Measurements from ENCODE around the gene CTAG1B.
"Not testable (repeated sequence)": the region's sequence is repeated elsewhere in the genome, so short reads cannot be mapped to it uniquely, and the experiment has no call there.

Gene CTAG1B

DNA sequence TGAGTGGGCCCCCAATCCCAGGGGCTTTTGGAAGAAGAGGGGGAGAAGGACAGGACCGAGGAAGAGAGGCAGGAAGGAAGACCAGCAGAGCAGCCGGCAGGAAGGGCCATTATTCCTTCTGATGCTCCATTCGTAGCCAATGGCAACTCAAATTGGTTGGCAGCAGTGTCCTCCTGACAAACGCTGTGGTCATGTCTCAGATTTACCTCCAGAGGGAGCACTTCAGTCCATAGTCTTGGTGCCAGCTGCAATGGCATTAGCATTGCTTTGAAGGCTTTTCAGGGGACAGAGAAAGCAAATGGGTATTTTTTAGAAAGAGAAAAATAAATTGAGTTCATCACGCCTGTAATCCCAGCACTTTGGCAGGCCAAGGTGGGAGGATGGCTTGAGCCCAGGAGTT is 9.9 kb upstream of the CTAG1B start:
- DNase-seq (ENCODE audit: low read depth in 1 of 2, low spot score in 1 of 2) = not testable (repeated sequence)

DNA sequence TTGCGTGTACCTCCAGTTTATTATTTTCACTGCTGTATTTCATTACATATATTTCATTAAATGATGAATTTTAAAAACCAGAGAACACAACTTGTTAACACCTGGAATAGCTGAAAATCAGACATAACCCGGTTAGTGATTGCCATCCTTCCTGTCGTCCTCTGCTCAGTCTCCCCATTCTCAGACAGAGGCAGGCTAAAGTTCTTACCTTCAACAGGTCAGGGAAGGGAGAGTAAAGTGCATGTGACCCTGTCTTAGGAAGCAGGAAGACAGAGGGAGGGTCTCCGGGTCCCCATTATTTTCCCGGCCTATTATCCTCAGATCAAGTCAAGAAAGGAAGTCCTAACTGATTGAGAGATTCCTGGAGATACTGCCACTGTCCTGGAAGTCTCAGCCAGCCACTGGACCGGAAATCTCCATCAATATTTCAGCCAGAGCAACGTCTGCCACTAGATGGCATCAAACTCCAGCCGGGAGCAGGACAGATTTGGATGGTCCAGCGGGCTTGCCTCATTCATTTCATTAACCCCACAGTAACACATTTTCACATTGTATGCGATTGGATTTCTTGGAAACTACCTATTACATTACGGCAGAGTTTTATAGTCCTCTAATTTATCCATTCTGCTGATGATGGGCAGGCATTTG is 1.8 kb upstream of the CTAG1B start:
- DNase-seq (ENCODE audit: low read depth in 1 of 2, low spot score in 1 of 2) = not testable (repeated sequence)

DNA sequence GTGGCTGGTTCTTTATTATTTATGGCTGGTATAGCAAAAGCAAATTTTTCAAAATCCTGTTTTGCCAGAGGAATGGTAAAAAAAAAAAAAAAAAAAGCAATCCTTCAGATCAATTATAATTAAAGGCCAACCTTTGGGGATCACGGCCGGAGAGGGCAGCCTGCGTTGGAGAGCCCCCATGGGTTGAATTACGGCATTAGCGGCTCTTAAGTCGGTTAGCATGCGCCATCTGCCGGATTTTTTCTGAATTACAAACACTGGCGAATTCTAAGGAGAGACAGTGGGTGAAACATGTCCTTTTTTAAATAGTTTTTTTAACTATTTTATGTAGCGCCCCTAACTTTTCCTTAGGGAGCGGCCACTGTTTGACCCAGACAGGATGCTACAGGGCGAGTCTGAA is 5.5 kb downstream of the CTAG1B start:
- not testable (repeated sequence) for DNase-seq (ENCODE audit: low read depth in 1 of 2, low spot score in 1 of 2)

DNA sequence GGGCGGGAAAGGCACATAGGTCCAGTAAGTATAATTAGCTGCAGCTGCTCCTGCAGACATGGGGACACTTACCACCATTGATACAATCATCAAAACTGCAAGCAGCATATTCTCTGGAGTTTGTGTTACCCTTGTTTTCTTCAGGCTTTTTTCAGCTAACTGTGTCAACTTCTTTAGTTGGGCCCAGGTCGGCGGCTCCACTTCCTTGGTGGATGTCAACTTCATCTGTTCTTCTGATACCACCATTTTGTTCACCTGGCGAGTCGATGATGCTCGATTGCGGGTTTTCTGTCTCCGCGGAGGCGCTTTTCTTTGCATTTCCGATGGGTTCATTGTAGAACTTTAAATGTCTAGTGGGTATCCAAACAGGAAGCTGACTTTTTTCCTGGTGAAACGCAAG is 7.9 kb downstream of the CTAG1B start:
- DNase-seq (ENCODE audit: low read depth in 1 of 2, low spot score in 1 of 2) = not testable (repeated sequence)

DNA sequence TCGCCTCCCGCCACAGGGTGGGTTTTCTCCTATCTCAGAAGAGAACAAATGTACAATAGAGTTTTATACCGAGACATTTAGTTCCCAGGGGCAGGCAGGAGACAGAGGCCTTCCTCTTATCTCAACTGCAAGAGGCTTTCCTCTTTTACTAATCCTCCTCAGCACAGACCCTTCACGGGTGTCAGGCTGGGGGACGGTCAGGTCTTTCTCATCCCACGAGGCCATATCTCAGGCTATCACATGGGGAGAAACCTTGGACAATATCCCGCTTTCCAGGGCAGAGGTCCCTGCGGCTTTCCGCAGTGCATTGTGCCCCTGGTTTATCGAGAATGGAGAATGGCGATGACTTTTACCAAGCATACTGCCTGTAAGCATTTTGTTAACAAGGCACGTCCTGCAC is 10.3 kb downstream of the CTAG1B start:
- not testable (repeated sequence) for DNase-seq (ENCODE audit: low read depth in 1 of 2, low spot score in 1 of 2)

DNA sequence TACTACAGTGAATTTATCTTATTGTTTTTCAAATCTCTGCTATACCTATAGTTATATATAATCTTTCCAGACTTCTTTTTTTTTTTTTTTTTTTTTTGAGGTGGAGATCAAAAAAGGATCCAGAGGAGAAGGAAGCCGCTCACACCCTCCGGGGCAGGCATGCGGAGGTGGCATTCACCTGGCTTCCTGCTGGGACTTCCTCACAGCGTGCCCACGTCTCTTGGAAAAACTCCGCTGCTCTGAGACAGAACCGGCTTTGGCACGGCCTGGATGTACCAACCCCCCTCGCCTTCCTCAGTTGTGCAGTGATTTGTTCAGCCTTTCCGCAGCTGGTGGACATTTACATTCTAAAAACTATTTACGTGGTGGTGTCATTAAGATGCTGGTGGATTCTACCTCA is 11.1 kb downstream of the CTAG1B start:
- not testable (repeated sequence) for DNase-seq (ENCODE audit: low read depth in 1 of 2, low spot score in 1 of 2)

DNA sequence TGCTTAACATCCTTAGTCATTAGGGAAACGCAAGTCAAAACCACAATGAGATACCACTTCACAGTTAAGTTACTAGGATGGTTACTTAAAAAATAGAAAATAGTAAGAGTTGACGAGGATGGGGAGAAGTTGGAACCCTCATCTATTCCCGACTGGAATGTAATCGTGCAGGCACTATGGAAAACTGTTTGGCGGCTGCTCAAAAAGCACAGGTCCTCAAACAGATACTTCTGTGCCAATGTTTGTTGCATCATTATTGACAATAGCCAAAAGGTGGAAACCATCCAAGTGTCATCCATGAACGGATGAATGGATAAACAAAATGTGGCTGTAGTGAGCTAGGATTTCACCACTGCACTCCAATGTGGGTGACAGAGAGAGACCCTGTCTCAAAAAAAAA is 11.7 kb downstream of the CTAG1B start:
- no peak for DNase-seq (ENCODE audit: low read depth in 1 of 2, low spot score in 1 of 2)

DNA sequence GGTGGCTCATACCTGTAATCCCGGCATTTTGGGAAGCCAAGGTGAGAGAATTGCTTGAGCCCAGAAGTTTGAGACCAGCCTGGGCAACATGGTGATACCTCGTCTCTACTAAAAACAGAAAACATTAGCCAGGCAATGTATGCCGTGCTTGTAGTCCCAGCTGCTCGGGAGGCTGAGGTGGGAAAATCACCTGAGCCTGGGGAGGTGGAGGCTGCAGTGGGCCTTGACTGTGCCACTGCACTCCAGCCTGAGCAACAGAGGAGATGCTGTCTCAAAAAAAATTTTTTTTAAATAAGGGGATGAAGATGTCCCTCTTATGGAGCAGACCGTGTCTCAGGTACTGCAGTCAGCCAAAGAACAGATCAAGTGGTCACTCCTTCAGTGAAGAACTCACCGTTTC is 13.5 kb downstream of the CTAG1B start:
- no peak for DNase-seq (ENCODE audit: low read depth in 1 of 2, low spot score in 1 of 2)

DNA sequence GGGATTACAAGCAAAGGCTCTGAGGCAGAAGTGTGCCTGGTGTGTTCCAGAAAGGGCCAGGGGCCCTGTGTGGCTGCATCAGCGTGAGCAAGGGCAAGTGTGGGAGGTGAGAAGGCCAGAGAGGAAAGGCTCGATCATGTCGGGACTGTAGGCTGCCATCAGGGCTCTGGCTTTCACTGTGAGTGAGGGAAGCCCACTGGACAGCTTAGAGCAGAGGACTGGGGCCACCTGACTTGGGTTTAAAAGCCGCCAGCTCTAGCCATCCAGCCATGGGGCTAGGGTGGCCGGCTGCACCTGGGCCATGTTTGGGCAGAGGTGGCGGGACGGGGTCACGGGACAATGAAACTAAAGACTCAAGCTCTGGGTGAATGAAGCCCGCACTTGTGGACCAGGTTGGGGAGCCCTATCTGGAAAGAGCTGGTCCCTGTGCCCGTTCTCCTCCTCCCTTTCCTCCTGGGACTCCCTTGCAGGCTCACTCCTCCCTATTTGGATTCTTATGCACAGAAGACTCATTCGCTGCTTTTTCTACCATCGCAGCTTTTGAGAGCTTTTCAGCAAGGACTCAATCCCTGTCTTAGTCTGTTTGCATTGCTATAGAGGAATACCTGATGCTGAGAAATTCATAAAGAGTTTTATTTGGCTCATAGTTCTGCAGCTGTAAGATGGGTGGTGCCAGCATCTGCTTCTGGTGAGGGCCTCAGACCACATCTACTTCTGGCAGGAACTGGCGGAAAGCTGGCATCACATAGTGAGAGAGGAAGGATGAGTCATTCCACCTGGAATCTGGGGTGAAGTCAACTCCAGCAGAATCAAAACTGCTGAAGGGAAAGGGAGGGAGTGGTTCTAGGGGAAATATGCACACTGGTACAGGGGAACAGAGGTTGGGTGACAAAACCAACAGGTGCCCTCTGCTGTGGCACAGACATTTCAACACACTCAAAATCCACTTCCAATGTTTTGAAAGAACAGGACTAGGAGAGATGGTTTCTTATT is 15.3 kb downstream of the CTAG1B start:
- DNase-seq (ENCODE audit: low read depth in 1 of 2, low spot score in 1 of 2) = no peak

DNA sequence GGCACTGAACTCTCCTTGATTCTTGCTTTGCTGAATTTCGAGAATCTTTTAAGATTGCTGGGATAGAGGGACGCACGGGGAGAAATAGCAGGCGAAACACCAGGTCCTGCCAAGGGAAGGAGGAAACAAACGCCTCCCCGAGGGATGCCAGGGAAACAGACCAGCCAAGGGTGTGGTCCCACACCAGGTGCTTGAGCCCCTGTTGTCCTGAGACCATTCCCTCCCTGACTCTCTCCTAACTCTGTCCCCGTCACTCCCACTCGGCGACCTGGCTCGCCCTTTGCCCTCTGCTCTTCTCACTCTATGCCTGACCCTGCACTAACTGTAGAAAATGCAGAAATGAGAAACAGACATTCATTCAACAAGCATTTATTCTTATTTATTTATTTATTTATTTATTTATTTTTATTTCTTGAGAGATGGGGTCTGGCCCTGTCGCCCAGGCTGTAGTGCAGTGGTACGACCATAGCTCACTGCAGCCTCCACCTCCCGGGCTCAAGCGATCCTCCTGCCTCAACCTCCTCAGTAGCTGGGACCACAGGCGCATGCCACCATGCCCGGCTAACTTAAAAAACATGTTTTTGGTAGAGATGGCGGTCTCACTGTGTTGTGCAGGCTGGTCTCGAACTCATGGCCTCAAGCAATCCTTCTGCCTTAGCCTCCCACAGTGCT is 16.2 kb downstream of the CTAG1B start:
- no peak for DNase-seq (ENCODE audit: low read depth in 1 of 2, low spot score in 1 of 2)

DNA sequence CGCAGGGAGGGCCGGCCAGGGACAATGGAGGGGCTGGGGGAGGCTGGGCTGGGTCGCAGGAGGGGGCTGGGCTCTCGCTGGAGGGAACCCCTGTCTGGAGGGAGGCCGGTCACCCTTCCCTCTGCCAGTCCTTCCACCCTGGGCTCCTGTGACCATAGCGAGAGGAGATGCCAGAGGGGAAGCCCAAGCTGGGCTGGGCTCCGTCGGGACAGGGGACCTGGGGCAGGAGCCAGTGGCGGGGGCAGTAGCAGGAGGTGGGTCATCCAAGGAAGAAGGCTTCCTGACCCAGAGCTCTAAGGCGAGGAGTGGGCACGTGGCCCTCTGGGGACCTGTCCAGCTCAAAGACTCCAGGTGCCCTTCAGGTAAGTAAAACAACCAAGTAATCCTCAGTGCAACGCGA is 16.9 kb downstream of the CTAG1B start:
- DNase-seq (ENCODE audit: low read depth in 1 of 2, low spot score in 1 of 2) = no peak

DNA sequence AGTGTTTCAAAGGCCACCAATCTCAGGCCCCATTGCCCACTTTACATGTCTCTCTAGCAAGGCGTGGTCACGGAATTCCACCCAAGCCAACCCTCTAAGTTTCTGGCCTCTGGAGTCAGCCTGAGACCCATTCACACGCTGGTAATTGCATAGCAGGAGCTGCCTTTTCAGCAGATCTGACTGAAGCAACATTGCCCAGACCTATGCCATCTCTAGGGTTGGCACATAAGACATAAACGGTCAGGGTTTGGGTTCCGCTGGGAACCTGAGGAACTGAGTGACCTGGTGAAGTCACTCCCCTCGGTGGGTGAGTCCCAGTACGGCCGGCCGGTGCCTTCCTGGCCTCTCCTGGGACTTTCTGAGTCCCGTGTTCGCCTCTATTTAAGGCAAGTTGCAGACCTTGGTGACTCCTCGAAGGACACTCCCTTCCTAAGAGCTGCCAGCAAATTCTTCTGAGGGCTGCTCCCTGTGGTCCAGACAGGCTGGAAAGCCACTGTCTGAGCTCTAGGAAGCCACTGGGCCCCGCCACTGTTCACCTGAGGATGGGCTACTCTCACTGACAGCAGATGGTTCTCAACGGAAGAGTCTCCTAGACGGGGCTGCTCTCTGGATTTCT is 18.2 kb downstream of the CTAG1B start:
- no peak for DNase-seq (ENCODE audit: low read depth in 1 of 2, low spot score in 1 of 2)

DNA sequence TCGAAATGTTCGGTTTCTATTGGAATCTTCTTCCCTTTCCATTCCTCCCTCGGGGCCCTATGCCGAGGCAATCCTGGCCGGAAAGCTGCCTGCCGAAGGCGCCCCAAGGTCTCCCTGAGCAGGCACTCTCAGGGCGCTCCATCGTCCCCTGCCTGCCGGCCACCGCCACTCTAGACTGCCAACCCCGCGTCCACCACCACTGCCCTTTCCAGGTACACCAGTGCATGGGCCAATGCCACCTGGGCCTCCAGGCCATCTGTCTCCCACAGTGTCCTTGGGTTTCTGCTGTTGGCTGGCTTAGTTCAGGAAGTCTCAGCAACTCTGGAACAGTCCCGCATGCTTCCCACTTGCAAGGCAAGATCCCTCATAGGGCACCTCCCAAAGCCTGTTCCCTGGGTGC is 19.6 kb downstream of the CTAG1B start:
- no peak for DNase-seq (ENCODE audit: low read depth in 1 of 2, low spot score in 1 of 2)

DNA sequence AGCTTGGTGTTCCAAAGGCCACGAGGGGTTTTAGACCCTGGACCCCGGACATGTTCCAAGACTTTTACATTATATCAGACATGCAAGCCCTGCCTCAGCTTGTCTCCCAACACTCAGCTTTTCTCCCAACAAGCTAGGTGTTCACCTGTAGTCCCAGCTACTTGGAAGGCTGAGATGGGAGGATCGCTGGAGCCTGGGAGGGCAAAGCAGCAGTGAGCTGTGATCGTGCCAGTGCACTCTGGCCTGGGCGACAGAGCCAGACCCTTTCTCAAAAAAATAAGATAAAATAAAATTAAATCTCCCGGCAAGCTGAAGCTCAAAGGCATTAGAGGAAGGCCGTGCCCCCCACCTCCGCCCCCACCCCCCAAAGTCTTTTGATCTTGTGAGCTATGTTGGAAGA is 20.4 kb downstream of the CTAG1B start:
- no peak for DNase-seq (ENCODE audit: low read depth in 1 of 2, low spot score in 1 of 2)

DNA sequence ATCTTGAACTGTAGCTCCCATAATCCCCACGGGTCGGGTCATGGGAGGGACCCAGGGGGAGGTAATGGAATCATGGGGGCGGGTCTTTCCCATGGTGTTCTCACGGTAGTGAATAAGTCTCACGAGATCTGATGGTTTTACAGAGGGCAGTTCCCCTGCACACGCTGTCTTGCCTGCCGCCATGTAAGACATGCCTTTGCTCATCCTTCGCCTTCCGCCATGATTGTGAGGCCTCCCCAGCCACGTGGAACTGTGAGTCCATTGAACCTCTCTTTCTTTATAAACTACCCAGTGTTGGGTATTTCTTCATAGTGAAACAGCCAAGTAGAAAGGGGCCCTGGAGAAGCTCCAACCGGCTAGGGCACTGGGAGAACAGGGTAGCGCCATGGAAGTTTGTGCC is 21.9 kb downstream of the CTAG1B start:
- DNase-seq (ENCODE audit: low read depth in 1 of 2, low spot score in 1 of 2) = no peak

DNA sequence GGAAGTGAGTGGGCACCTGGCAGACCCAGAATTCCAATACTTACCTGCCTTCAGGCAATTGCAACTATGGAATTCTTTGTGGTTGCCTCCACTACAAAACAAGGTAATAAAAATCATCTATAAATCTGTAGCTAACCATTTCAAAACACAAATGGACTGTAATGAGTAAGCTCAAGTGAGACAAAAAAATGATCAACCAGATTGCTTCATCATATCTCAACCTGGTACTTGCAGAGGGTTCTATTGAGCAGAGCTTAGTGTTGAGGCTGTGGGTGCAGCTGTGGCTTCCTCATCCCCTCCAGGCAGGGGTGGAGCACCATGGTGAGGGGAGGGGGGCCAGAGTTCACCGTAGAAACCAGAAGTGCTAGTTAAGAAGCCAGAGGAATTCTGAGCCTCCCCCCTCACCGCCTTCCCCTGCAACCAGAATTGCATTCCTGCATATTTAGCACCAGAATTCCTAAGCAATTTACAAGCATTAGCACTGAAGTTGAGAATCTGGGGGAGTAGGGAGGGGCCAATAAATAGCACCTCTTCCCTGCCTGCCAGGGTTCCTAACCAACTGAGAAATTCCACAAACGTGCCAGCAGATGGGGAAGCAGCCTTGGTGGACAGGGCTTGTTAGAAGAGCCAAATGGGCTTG is 22.7 kb downstream of the CTAG1B start:
- DNase-seq (ENCODE audit: low read depth in 1 of 2, low spot score in 1 of 2) = no peak

DNA sequence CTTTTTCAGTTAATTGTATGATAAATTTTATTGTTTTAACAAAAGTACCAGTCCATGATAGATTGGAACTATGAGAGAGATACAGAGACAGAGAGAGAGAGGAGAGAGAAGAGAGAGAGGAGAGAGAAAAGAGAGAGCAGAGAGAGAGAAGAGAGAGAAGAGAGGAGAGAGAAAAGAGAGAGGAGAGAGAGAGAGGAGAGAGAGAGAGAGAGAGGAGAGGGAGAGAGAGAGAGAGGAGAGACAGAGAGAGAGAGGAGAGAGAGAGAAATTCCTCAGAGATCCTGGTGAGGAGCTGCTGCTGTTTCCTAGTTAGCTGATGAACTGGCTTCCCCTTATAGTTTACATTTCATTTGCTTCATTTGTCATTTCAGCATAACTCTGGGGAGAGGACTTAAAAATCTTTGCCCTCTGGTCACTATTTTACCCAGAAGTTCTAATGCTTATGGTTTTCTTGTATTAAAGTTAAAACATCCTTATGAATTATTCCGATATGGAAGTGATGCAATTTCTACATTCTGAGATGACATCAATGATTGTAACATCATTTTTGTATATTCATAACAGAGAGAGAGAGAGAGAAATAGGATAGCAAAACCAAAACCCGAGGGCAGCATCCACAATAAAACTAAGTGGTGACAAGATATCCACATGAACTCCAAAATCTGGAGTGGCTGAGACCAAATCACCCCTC is 23.4 kb downstream of the CTAG1B start:
- no peak for DNase-seq (ENCODE audit: low read depth in 1 of 2, low spot score in 1 of 2)

DNA sequence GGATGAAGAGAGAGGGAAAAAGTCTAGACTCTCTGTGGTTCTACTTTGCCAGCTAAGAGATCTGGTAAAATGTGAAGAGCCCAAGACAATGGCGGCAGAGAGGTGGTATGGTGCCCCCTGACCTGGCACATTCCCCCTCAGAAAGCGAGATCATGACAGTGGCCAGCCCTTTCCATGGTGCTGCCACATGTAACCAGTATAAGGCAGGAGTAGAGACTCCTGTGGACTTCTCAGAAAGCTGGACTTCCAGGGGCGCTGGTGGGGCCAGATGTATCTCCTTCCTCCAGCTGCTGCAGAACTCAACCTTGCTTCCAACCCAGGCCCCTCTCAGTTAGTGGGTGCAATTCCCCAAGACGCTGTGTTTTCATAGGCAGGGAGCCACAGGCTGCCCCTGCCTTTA is 24.6 kb downstream of the CTAG1B start:
- DNase-seq (ENCODE audit: low read depth in 1 of 2, low spot score in 1 of 2) = no peak

DNA sequence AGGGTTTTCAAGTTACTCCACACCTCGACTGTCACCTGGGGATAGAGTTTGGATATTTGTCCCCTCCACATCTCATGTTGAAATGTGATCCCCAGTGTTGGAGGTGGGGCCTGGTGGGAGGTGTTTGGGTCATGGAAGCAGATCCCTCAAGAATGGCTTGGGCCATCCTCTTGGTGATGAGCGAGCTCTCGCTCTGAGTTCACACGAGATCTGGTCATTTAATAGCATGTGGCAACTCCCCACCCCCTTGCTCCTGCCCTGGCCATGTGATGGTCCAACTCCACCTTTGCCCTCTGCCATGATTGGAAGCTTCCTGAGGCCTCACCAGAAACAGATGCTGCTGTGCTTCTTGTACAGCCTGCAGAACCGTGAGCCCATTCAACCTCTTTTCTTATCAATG is 25.9 kb downstream of the CTAG1B start:
- DNase-seq (ENCODE audit: low read depth in 1 of 2, low spot score in 1 of 2) = no peak

DNA sequence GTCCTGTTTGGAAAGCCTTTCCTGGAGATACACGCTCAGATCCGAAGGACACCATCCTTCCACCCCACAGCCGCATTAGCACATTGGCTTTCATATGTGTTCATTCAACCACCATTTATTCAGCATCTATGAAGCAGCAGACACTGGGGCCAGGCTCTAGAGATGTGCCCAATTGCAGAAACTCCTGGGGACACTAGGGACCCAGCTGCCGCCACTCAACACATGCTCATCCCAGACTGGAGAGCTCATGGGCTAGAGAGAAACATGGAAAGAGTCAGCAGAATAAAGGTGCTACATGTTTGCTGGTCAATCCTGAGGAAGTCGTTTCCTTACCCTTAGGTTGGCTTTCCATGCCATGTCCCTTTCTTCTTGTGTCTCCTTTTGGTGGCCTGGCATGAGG is 26.6 kb downstream of the CTAG1B start:
- DNase-seq (ENCODE audit: low read depth in 1 of 2, low spot score in 1 of 2) = no peak
